BLaER1 treated with 17β-estradiol and CSF1 and Interleukin-3, amounts not matched to agents 10 nM and 100 nM (cell line): Measurements from ENCODE around the gene EXOC6B.
"Not testable (repeated sequence)": the region's sequence is repeated elsewhere in the genome, so short reads cannot be mapped to it uniquely, and the experiment has no call there.

ENCODE experiments used
- H3K27ac ChIP-seq, 11 experiments: shearing (Covaris generic); formaldehyde crosslinking; 2 replicates each; pipeline ENCODE4 v1.8.1; 2022
- H3K27me3 ChIP-seq, 11 experiments: shearing (Covaris generic); formaldehyde crosslinking; 2 replicates each; pipeline ENCODE4 v1.8.1; 2022
- H3K36me3 ChIP-seq, 11 experiments: shearing (Covaris generic); formaldehyde crosslinking; 2 replicates each; pipeline ENCODE4 v1.8.1; 2022
- H3K4me1 ChIP-seq, 10 experiments: shearing (Covaris generic); formaldehyde crosslinking; 2 replicates each; pipeline ENCODE4 v1.8.1; 2022
- H3K4me2 ChIP-seq, 11 experiments: shearing (Covaris generic); formaldehyde crosslinking; 2 replicates each; pipeline ENCODE4 v1.8.1; 2022
- H3K4me3 ChIP-seq, 10 experiments: shearing (Covaris generic); formaldehyde crosslinking; 2 replicates each; pipeline ENCODE4 v1.8.1; 2022
- H3K9ac ChIP-seq, 11 experiments: shearing (Covaris generic); formaldehyde crosslinking; 2 replicates each; pipeline ENCODE4 v1.8.1; 2022
- H3K9me3 ChIP-seq, 11 experiments: shearing (Covaris generic); formaldehyde crosslinking; replicated peaks in 1 of 11; 2 replicates each; pipeline ENCODE4 v1.8.1; 2022
- H4K20me1 ChIP-seq, 11 experiments: shearing (Covaris generic); formaldehyde crosslinking; 2 replicates each; pipeline ENCODE4 v1.8.1; 2022
- Cebpa-rat ChIP-seq, 11 experiments: shearing (Covaris generic); IDR thresholded peaks; 2 replicates each; pipeline ENCODE4 v1.8.1; 2022

Gene EXOC6B

GRCh38 chr2:72607189-72607588 lies 218.6 kb downstream of the EXOC6B start:
- TF ChIP-seq Cebpa-rat (IDR thresholded peaks at IDR 0.05): no peak
- no peak overlapping the region for H3K4me3 ChIP-seq
- H3K9ac ChIP-seq: no peak overlapping the region
- no peaks in the 10 kb centered on the region for H3K27me3 ChIP-seq
- H3K36me3 ChIP-seq: no peaks in the 10 kb centered on the region
- H3K4me1 ChIP-seq: peaks cover 0 to 6% (median 0%) of the 10 kb centered on the region in 10 experiments; a peak in 2 of 20 replicates
- H3K27ac ChIP-seq: no peak overlapping the region
- no peaks in the 10 kb centered on the region for H3K9me3 ChIP-seq
- no peak overlapping the region for H3K4me2 ChIP-seq
- no peaks in the 10 kb centered on the region for H4K20me1 ChIP-seq

GRCh38 chr2:72605836-72606442 lies 219.9 kb downstream of the EXOC6B start:
- no peaks in the 10 kb centered on the region for H3K36me3 ChIP-seq
- no peaks in the 10 kb centered on the region for H3K27me3 ChIP-seq
- H4K20me1 ChIP-seq: no peaks in the 10 kb centered on the region
- no peak for TF ChIP-seq Cebpa-rat (IDR thresholded peaks at IDR 0.05)
- H3K4me1 ChIP-seq: peaks cover 0 to 6% (median 0%) of the 10 kb centered on the region in 10 experiments; a peak in 2 of 20 replicates
- no peak overlapping the region for H3K4me2 ChIP-seq
- H3K9me3 ChIP-seq: no peaks in the 10 kb centered on the region
- H3K27ac ChIP-seq: no peak overlapping the region
- H3K9ac ChIP-seq: no peak overlapping the region
- no peak overlapping the region for H3K4me3 ChIP-seq

- H3K27me3 ChIP-seq: no peaks in the 10 kb centered on the region
- TF ChIP-seq Cebpa-rat (IDR thresholded peaks at IDR 0.05): no peak
- H4K20me1 ChIP-seq: no peaks in the 10 kb centered on the region
- no peak overlapping the region for H3K4me3 ChIP-seq
- H3K9me3 ChIP-seq: no peaks in the 10 kb centered on the region
- no peak overlapping the region for H3K4me2 ChIP-seq
- no peak overlapping the region for H3K9ac ChIP-seq
- H3K27ac ChIP-seq: no peak overlapping the region
- peaks cover 0 to 6% (median 0%) of the 10 kb centered on the region in 10 experiments; a peak in 2 of 20 replicates for H3K4me1 ChIP-seq
- H3K36me3 ChIP-seq: no peaks in the 10 kb centered on the region
Measured at GRCh38 chr2:72604468-72604867, 221.4 kb downstream of the EXOC6B start.

- Histone ChIP-seq H3K4me2 (no peak overlapping the region), H3K4me1 (no peaks in the 10 kb centered on the region), H3K27ac (no peak overlapping the region), H4K20me1 (no peaks in the 10 kb centered on the region), H3K4me3 (no peak overlapping the region), H3K9ac (no peak overlapping the region), H3K36me3 (no peaks in the 10 kb centered on the region), H3K27me3 (no peaks in the 10 kb centered on the region), H3K9me3 (no peaks in the 10 kb centered on the region)
- TF ChIP-seq Cebpa-rat (IDR thresholded peaks at IDR 0.05): no peak
Measured at GRCh38 chr2:72603481-72603880, 222.4 kb downstream of the EXOC6B start.

GRCh38 chr2:72602711-72603110 lies 223.1 kb downstream of the EXOC6B start:
- H3K4me1 ChIP-seq: no peaks in the 10 kb centered on the region
- no peak overlapping the region for H3K9ac ChIP-seq
- H3K4me3 ChIP-seq: no peak overlapping the region

GRCh38 chr2:72602095-72602494 lies 223.7 kb downstream of the EXOC6B start:
- Histone ChIP-seq H3K36me3 (no peaks in the 10 kb centered on the region), H3K4me2 (no peak overlapping the region), H3K4me1 (no peaks in the 10 kb centered on the region), H3K9me3 (no peaks in the 10 kb centered on the region), H3K4me3 (no peak overlapping the region), H4K20me1 (no peaks in the 10 kb centered on the region), H3K27me3 (no peaks in the 10 kb centered on the region), H3K27ac (no peak overlapping the region), H3K9ac (no peak overlapping the region)
- TF ChIP-seq Cebpa-rat (IDR thresholded peaks at IDR 0.05): no peak

More at GRCh38 chr2:72602711-72603110, 223.1 kb downstream of the EXOC6B start:
- H3K9me3 ChIP-seq: no peaks in the 10 kb centered on the region
- no peaks in the 10 kb centered on the region for H3K36me3 ChIP-seq
- H3K27me3 ChIP-seq: no peaks in the 10 kb centered on the region
- H3K27ac ChIP-seq: no peak overlapping the region
- TF ChIP-seq Cebpa-rat (IDR thresholded peaks at IDR 0.05): no peak
- H3K4me2 ChIP-seq: no peak overlapping the region
- H4K20me1 ChIP-seq: no peaks in the 10 kb centered on the region

GRCh38 chr2:72583836-72584235 lies 242.0 kb downstream of the EXOC6B start:
- not testable (repeated sequence) for H3K36me3 ChIP-seq, H3K4me1 ChIP-seq, H3K4me3 ChIP-seq, H3K27ac ChIP-seq, H3K9me3 ChIP-seq, H3K9ac ChIP-seq, H3K27me3 ChIP-seq, H4K20me1 ChIP-seq, H3K4me2 ChIP-seq

GRCh38 chr2:72583376-72583775 lies 242.5 kb downstream of the EXOC6B start:
- Histone ChIP-seq H3K27ac (no peak overlapping the region), H3K4me1 (no peaks in the 10 kb centered on the region), H3K4me2 (no peak overlapping the region), H3K4me3 (no peak overlapping the region), H4K20me1 (no peaks in the 10 kb centered on the region), H3K9me3 (no peaks in the 10 kb centered on the region), H3K9ac (no peak overlapping the region), H3K27me3 (no peaks in the 10 kb centered on the region), H3K36me3 (no peaks in the 10 kb centered on the region)
- no peak for TF ChIP-seq Cebpa-rat (IDR thresholded peaks at IDR 0.05)

- Histone ChIP-seq H3K4me3 (no peak overlapping the region), H3K4me2 (no peak overlapping the region), H3K27ac (no peak overlapping the region), H4K20me1 (no peaks in the 10 kb centered on the region), H3K36me3 (no peaks in the 10 kb centered on the region), H3K4me1 (peaks cover 0 to 3% (median 1%) of the 10 kb centered on the region in 10 experiments; a peak in 16 of 20 replicates), H3K9ac (no peak overlapping the region), H3K9me3 (no peaks in the 10 kb centered on the region), H3K27me3 (no peaks in the 10 kb centered on the region)
- TF ChIP-seq Cebpa-rat (IDR thresholded peaks at IDR 0.05): no peak
Measured at GRCh38 chr2:72581560-72582181, 244.2 kb downstream of the EXOC6B start.

GRCh38 chr2:72579591-72580180 lies 246.1 kb downstream of the EXOC6B start:
- Histone ChIP-seq H3K4me2 (no peak overlapping the region), H3K9ac (no peak overlapping the region), H3K36me3 (no peaks in the 10 kb centered on the region), H4K20me1 (no peaks in the 10 kb centered on the region), H3K27me3 (no peaks in the 10 kb centered on the region), H3K9me3 (no peaks in the 10 kb centered on the region), H3K27ac (no peak overlapping the region), H3K4me3 (no peak overlapping the region), H3K4me1 (peaks cover 6 to 17% (median 16%) of the 10 kb centered on the region in 10 experiments)
- TF ChIP-seq Cebpa-rat (IDR thresholded peaks at IDR 0.05): no peak
